HL-60 (cell line): Measurements from ENCODE around the gene RER1.

Source experiments
- GABPA ChIP-seq: IDR thresholded peaks from 2 replicates; pipeline ENCODE4 v1.6.1; 2012; ENCODE audit warnings: low read depth
- POLR2AphosphoS5 ChIP-seq: IDR thresholded peaks from 2 replicates; pipeline ENCODE4 v1.6.1; 2012; ENCODE audit warnings: low read depth
- TF ChIP-seq, protein P1 (sequence below): IDR thresholded peaks from one replicate; pipeline ENCODE4 v1.5.1; 2011; ENCODE audit warnings: low read length, control low read depth, inconsistent platforms; ENCODE audit not compliant: insufficient read depth
- TF ChIP-seq, protein P2 (sequence below): IDR thresholded peaks from 2 replicates; pipeline ENCODE4 v1.6.1; 2012; ENCODE audit warnings: low read depth; ENCODE audit not compliant: insufficient replicate concordance

DNA sequence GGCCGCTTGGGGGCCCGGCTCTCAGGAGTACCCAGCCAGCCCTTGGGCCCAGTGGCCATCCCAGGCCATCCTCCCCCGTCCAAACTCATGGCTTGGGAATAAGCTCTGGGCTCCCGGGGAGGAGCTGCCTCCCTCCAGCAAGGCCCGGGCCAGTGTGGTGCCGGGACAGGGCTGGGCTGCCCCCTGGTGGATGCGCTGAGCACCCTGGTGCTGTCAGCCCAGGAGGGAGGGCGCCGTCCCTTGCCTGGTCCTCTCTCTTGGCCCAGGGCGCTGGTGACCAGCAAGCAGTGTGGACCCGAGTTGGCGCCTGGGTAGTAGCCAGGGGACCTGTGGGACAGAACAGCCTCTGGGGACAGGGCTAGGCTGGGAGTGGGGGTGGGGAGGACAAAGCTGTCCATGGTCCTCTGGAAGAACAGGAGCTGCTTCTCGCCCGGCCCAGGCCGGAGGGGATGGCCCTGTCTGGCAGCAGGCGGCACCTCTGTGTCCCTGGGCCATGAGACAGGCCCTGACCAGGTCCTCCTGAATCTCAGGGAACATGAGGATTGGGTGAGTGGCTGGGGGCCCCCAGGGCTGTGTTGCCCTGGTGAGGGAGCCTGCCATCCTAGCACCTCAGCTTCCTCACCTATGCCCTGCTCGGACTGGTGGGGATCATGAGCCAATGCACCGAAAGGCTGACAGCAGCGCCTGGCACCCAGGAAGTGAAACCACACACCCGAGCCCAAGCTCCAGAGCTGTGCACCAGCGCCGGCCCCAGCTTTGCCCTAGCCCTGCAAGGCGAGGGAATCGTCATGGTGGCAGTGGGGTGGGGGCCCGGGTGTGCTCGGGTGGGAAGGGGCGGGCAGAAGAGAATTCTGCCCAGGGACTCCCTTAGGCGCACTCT, 9.7 kb upstream of the RER1 start:
- no peak for TF ChIP-seq POLR2AphosphoS5
- TF ChIP-seq, protein P1, sequence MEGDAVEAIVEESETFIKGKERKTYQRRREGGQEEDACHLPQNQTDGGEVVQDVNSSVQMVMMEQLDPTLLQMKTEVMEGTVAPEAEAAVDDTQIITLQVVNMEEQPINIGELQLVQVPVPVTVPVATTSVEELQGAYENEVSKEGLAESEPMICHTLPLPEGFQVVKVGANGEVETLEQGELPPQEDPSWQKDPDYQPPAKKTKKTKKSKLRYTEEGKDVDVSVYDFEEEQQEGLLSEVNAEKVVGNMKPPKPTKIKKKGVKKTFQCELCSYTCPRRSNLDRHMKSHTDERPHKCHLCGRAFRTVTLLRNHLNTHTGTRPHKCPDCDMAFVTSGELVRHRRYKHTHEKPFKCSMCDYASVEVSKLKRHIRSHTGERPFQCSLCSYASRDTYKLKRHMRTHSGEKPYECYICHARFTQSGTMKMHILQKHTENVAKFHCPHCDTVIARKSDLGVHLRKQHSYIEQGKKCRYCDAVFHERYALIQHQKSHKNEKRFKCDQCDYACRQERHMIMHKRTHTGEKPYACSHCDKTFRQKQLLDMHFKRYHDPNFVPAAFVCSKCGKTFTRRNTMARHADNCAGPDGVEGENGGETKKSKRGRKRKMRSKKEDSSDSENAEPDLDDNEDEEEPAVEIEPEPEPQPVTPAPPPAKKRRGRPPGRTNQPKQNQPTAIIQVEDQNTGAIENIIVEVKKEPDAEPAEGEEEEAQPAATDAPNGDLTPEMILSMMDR = peak; percentile 60
- TF ChIP-seq GABPA = no peak
- TF ChIP-seq, protein P2, sequence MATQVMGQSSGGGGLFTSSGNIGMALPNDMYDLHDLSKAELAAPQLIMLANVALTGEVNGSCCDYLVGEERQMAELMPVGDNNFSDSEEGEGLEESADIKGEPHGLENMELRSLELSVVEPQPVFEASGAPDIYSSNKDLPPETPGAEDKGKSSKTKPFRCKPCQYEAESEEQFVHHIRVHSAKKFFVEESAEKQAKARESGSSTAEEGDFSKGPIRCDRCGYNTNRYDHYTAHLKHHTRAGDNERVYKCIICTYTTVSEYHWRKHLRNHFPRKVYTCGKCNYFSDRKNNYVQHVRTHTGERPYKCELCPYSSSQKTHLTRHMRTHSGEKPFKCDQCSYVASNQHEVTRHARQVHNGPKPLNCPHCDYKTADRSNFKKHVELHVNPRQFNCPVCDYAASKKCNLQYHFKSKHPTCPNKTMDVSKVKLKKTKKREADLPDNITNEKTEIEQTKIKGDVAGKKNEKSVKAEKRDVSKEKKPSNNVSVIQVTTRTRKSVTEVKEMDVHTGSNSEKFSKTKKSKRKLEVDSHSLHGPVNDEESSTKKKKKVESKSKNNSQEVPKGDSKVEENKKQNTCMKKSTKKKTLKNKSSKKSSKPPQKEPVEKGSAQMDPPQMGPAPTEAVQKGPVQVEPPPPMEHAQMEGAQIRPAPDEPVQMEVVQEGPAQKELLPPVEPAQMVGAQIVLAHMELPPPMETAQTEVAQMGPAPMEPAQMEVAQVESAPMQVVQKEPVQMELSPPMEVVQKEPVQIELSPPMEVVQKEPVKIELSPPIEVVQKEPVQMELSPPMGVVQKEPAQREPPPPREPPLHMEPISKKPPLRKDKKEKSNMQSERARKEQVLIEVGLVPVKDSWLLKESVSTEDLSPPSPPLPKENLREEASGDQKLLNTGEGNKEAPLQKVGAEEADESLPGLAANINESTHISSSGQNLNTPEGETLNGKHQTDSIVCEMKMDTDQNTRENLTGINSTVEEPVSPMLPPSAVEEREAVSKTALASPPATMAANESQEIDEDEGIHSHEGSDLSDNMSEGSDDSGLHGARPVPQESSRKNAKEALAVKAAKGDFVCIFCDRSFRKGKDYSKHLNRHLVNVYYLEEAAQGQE = no peak
